PC-3 (cell line): ENCODE results near the gene SPINDOC. TPM values are rescaled to one million over a fixed set of nuclear protein-coding genes. Genes with fewer than 3 reads are reported as not detected.

Source experiments
- ATAC-seq: fragments of 200-7000 bp; cut with Tn5 transposase; 2 replicates; pipeline ENCODE4 v1.9.1; 2020; ENCODE audit warnings: mild to moderate bottlenecking, moderate library complexity
- BruUV-seq: library from RNA; stranded (reverse); fragments of 400-500 nt; replicated peaks from 2 replicates; lab custom pipeline; 2021; lab: Mats Ljungman, UMichigan
- CTCF ChIA-PET: fragments of 300-600 bp; sonication (Branson Sonifier 250); formaldehyde crosslinking; loops from one replicate; lab custom pipeline; 2022; ENCODE audit warnings: antibody characterized with exemption; lab: Charles Lee
- POLR2A ChIA-PET: fragments of 300-600 bp; sonication (Branson Sonifier 250); formaldehyde crosslinking; loops from one replicate; lab custom pipeline; 2022; ENCODE audit warnings: antibody characterized with exemption; ENCODE audit not compliant: unreplicated experiment; lab: Charles Lee
- DNase-seq: peaks from one replicate; pipeline ENCODE4 v3.0.0-alpha.2; 2015
- H2AFZ ChIP-seq: fragments of 300-600 bp; sonication (generic); 2 replicates; pipeline ENCODE4 v1.6.0; 2016; ENCODE audit warnings: antibody characterized with exemption, low read length
- H3F3A ChIP-seq: fragments of 300-600 bp; sonication (generic); one replicate; pipeline ENCODE4 v1.6.0; 2017; ENCODE audit warnings: antibody characterized with exemption, low read length, control low read depth, mild to moderate bottlenecking; ENCODE audit not compliant: unreplicated experiment
- H3K27ac ChIP-seq: fragments of 300-600 bp; sonication (generic); 2 replicates; pipeline ENCODE4 v1.5.1; 2016; ENCODE audit warnings: mild to moderate bottlenecking, low read length
- H3K27me3 ChIP-seq: fragments of 300-600 bp; sonication (generic); 2 replicates; pipeline ENCODE4 v1.6.1; 2016; ENCODE audit warnings: low read length, mixed read lengths
- H3K36me3 ChIP-seq: fragments of 300-600 bp; sonication (generic); 2 replicates; pipeline ENCODE4 v1.6.1; 2016; ENCODE audit warnings: low read depth, mixed run types, low read length, mixed read lengths
- H3K4me1 ChIP-seq: fragments of 300-600 bp; sonication (generic); 2 replicates; pipeline ENCODE4 v1.5.1; 2016; ENCODE audit warnings: low read length; ENCODE audit not compliant: insufficient read depth
- H3K4me2 ChIP-seq: fragments of 300-600 bp; sonication (generic); 2 replicates; pipeline ENCODE4 v1.6.0; 2016; ENCODE audit warnings: low read length
- H3K4me3 ChIP-seq: fragments of 300-600 bp; sonication (generic); 2 replicates; pipeline ENCODE4 v1.5.1; 2016; ENCODE audit warnings: mild to moderate bottlenecking, low read length, mixed read lengths
- H3K79me2 ChIP-seq: fragments of 300-600 bp; sonication (generic); 2 replicates; pipeline ENCODE4 v1.6.1; 2017; ENCODE audit warnings: low read length, mixed read lengths
- H3K9ac ChIP-seq: fragments of 300-600 bp; sonication (generic); 2 replicates; pipeline ENCODE4 v1.6.0; 2016; ENCODE audit warnings: mild to moderate bottlenecking, low read length
- H3K9me2 ChIP-seq: fragments of 300-600 bp; sonication (generic); replicated peaks from 2 replicates; pipeline ENCODE4 v1.6.1; 2016; ENCODE audit warnings: mixed run types, low read length, mixed read lengths
- H3K9me3 ChIP-seq: fragments of 300-600 bp; sonication (generic); 2 replicates; pipeline ENCODE4 v1.6.1; 2016; ENCODE audit warnings: low read length, mixed read lengths
- H4K20me1 ChIP-seq: fragments of 300-600 bp; sonication (generic); 2 replicates; pipeline ENCODE4 v1.6.1; 2016; ENCODE audit warnings: low read length, mixed read lengths
- EZH2 ChIP-seq: fragments of 300-600 bp; sonication (generic); IDR thresholded peaks from one replicate; pipeline ENCODE4 v1.6.1; 2017; ENCODE audit warnings: antibody characterized with exemption, mild to moderate bottlenecking, low read length; ENCODE audit not compliant: unreplicated experiment
- EZH2phosphoT487 ChIP-seq: fragments of 300-600 bp; sonication (generic); IDR thresholded peaks from 2 replicates; pipeline ENCODE4 v1.6.1; 2018; ENCODE audit warnings: mild to moderate bottlenecking, antibody characterized with exemption, low read length, borderline replicate concordance
- intact Hi-C: fragments of 100-400 bp; cut with micrococcal nuclease; formaldehyde crosslinking; loops from 2 replicates; pipeline ENCODE4 v1.9.0; 2023
- total RNA-seq: library from RNA; depleted of rRNA; stranded (reverse); fragments of >200 nt; gene quantifications from 2 replicates; pipeline ENCODE4 v1.2.3, GENCODE V29; 2014
- TF ChIP-seq, protein P1 (sequence below): fragments of 300-600 bp; sonication (generic); conservative IDR thresholded peaks from 2 replicates; pipeline ENCODE4 v1.5.1; 2017; ENCODE audit warnings: antibody characterized with exemption, low read depth, mild to moderate bottlenecking, low read length

Gene SPINDOC
- total RNA-seq, 1 experiment from 2014 or later = 61.5 TPM

DNA sequence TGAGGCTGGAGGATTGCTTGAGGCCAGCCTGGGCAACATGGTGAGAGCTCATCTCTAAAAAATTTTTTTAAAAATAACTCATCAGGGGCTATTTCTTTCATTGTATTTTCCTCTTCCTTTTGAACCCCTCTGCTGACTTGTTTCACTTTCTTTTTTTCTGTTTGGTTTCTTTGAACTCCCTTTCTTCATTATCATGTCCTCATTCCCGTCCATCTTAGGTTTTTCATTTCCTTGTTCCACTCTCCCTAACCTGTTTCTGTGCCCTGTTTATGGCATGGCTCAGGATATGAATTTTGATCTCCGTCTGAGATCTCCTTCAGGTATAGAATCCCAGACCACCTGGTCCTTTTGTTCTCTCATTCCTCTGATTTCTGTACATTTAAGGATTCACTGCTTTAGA lies 38.1 kb downstream of the SPINDOC start:
- TF ChIP-seq EZH2phosphoT487 (no peak), EZH2 (no peak)
- TF ChIP-seq, protein P1, sequence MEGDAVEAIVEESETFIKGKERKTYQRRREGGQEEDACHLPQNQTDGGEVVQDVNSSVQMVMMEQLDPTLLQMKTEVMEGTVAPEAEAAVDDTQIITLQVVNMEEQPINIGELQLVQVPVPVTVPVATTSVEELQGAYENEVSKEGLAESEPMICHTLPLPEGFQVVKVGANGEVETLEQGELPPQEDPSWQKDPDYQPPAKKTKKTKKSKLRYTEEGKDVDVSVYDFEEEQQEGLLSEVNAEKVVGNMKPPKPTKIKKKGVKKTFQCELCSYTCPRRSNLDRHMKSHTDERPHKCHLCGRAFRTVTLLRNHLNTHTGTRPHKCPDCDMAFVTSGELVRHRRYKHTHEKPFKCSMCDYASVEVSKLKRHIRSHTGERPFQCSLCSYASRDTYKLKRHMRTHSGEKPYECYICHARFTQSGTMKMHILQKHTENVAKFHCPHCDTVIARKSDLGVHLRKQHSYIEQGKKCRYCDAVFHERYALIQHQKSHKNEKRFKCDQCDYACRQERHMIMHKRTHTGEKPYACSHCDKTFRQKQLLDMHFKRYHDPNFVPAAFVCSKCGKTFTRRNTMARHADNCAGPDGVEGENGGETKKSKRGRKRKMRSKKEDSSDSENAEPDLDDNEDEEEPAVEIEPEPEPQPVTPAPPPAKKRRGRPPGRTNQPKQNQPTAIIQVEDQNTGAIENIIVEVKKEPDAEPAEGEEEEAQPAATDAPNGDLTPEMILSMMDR = no peak
- ChIA-PET POLR2A (interaction anchor here (1.0 kb wide), 1 partner anchor 18 kb away, joined by 6 read pairs; no protein-coding TSS in a partner anchor), CTCF (no interaction called here)
- no peaks in the 10 kb centered on the region for H3K27me3 ChIP-seq
- no peak overlapping the region for H3K4me3 ChIP-seq
- H3K9ac ChIP-seq = no peak overlapping the region
- H3K36me3 ChIP-seq = peaks cover 3% of the 10 kb centered on the region; the same call in 1 of the 2 replicates
- H3K4me1 ChIP-seq = peaks cover 14% of the 10 kb centered on the region
- intact Hi-C loops = no loop called here
- peaks cover 95% of the 10 kb centered on the region for H3K79me2 ChIP-seq
- no peaks in the 10 kb centered on the region for H3K9me3 ChIP-seq
- H3K27ac ChIP-seq = no peak overlapping the region
- no TSS peak for BruUV-seq
- H3K9me2 ChIP-seq = no peaks in the 10 kb centered on the region
- no peak overlapping the region for H3K4me2 ChIP-seq
- H3F3A ChIP-seq = no peaks in the 10 kb centered on the region
- DNase-seq = no peak
- peaks cover 19% of the 10 kb centered on the region for H4K20me1 ChIP-seq
- no peak for ATAC-seq
- H2AFZ ChIP-seq = no peak overlapping the region

- no peak for ATAC-seq
- CTCF ChIA-PET = no interaction called here
- intact Hi-C loops = no loop called here
Observed at GRCh38 chr11:63853476-63853875, 40.2 kb downstream of the SPINDOC start.

DNA sequence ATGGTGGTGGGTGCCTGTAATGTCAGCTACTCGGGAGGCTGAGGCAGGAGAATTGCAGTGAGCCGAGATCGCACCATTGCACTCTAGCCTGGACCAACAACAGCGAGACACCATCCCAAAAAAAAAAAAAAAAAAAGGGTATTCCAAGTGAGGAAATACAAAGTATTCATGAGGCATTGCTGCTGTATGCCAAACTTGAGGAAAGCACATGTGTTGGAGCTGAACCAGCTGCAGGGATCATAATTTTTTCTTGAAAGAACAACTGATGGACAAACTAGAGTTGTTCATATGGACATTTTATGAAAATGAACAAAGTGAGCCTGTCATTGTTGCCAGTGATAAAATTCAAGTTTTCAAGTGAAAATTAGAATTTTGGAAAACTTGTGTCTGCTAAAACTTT lies 41.4 kb downstream of the SPINDOC start:
- Histone ChIP-seq H3K4me3 (no peak overlapping the region), H2AFZ (no peak overlapping the region), H3K27me3 (no peaks in the 10 kb centered on the region), H3K9ac (no peak overlapping the region), H3K4me1 (no peaks in the 10 kb centered on the region), H3K36me3 (peaks cover 3% of the 10 kb centered on the region; the same call in 1 of the 2 replicates), H3K4me2 (no peak overlapping the region), H4K20me1 (peaks cover 17% of the 10 kb centered on the region; the same call in 1 of the 2 replicates), H3K9me3 (no peaks in the 10 kb centered on the region), H3K27ac (no peak overlapping the region), H3K9me2 (no peaks in the 10 kb centered on the region), H3K79me2 (peaks cover 92% of the 10 kb centered on the region), H3F3A (no peaks in the 10 kb centered on the region)
- ATAC-seq (no peak), DNase-seq (no peak)
- POLR2A ChIA-PET = no interaction called here
- CTCF ChIA-PET = no interaction called here
- BruUV-seq = no TSS peak
- TF ChIP-seq, protein P1 = no peak
- TF ChIP-seq EZH2 (no peak), EZH2phosphoT487 (no peak)
- intact Hi-C loops = no loop called here

More at GRCh38 chr11:63853476-63853875, 40.2 kb downstream of the SPINDOC start:
- Histone ChIP-seq H3K4me2 (no peak overlapping the region), H2AFZ (no peak overlapping the region), H3K27me3 (no peaks in the 10 kb centered on the region), H3K9me3 (no peaks in the 10 kb centered on the region), H3K9me2 (no peaks in the 10 kb centered on the region), H3K9ac (no peak overlapping the region), H4K20me1 (peaks cover 10% of the 10 kb centered on the region; the same call in 1 of the 2 replicates), H3K4me3 (no peak overlapping the region), H3K36me3 (peaks cover 3% of the 10 kb centered on the region; the same call in 1 of the 2 replicates), H3K4me1 (no peaks in the 10 kb centered on the region), H3F3A (no peaks in the 10 kb centered on the region), H3K27ac (no peak overlapping the region), H3K79me2 (peaks cover 92% of the 10 kb centered on the region)
- TF ChIP-seq EZH2phosphoT487 (no peak), EZH2 (no peak)
- TF ChIP-seq, protein P1 = no peak
- no TSS peak for BruUV-seq
- DNase-seq = no peak
- POLR2A ChIA-PET = no interaction called here
